ENCODE data around the gene CCDC91.

- TF ChIP-seq CTCF (IDR thresholded peaks at IDR 0.05) (no peak), POLR2AphosphoS5 (IDR thresholded peaks at IDR 0.05) (no peak), POLR2A (IDR thresholded peaks at IDR 0.05) (no peak)
These were observed 267.5 kb downstream of the CCDC91 start for GRCh38 chr12:28457785-28458184.
